SK-N-SH (cell line): Measurements from ENCODE around the gene IFNL3.

Experiments
- EP300 ChIP-seq, 2 experiments: IDR thresholded peaks; 2 replicates each; pipeline versions ENCODE4 v1.4.0 to v1.6.1; 2012; ENCODE audit warnings: borderline replicate concordance in 1 of 2, low read depth in 1 of 2, low read length in 1 of 2
- EZH2phosphoT487 ChIP-seq: fragments of 200-600 bp; sonication (generic); IDR thresholded peaks from 2 replicates; pipeline ENCODE4 v1.6.1; 2017; ENCODE audit warnings: low read depth, mixed run types, mild to moderate bottlenecking, antibody characterized with exemption, moderate library complexity, borderline replicate concordance
- FOXM1 ChIP-seq: IDR thresholded peaks from 2 replicates; pipeline ENCODE4 v1.4.0; 2012; ENCODE audit warnings: low read depth, mild to moderate bottlenecking
- GATA2 ChIP-seq: sonication (generic); formaldehyde crosslinking; IDR thresholded peaks from 2 replicates; pipeline ENCODE4 v1.5.0; 2020; ENCODE audit warnings: mild to moderate bottlenecking, missing genetic modification reagents
- POLR2AphosphoS5 ChIP-seq: IDR thresholded peaks from 2 replicates; pipeline ENCODE4 v1.6.1; 2012; ENCODE audit warnings: low read depth, low read length
- RAD21 ChIP-seq: IDR thresholded peaks from 2 replicates; pipeline ENCODE4 v1.6.1; 2012; ENCODE audit warnings: mild to moderate bottlenecking, low read length
- RFX5 ChIP-seq: IDR thresholded peaks from 2 replicates; pipeline ENCODE4 v1.6.1; 2012; ENCODE audit warnings: mild to moderate bottlenecking, improper control_type of control experiment, low read length
- SMC3 ChIP-seq: IDR thresholded peaks from 2 replicates; pipeline ENCODE4 v1.6.1; 2012; ENCODE audit warnings: low read depth, low read length, improper control_type of control experiment
- TEAD4 ChIP-seq: IDR thresholded peaks from 2 replicates; pipeline ENCODE4 v1.4.0; 2012; ENCODE audit warnings: mild to moderate bottlenecking, borderline replicate concordance; ENCODE audit not compliant: insufficient read depth
- YY1 ChIP-seq: IDR thresholded peaks from 2 replicates; pipeline ENCODE4 v1.4.0; 2012; ENCODE audit warnings: low read depth, mild to moderate bottlenecking
- TF ChIP-seq, protein P1 (sequence below): fragments of 200-600 bp; sonication (generic); IDR thresholded peaks from 2 replicates; pipeline ENCODE4 v1.6.1; 2017; ENCODE audit warnings: antibody characterized with exemption, mild to moderate bottlenecking, moderate library complexity
- TF ChIP-seq, protein P2 (sequence below): IDR thresholded peaks from 2 replicates; pipeline ENCODE4 v1.4.0; 2012; ENCODE audit warnings: low read depth, borderline replicate concordance
- TF ChIP-seq, protein P3 (sequence below): IDR thresholded peaks from 2 replicates; pipeline ENCODE4 v1.4.0; 2012; ENCODE audit warnings: low read depth

DNA sequence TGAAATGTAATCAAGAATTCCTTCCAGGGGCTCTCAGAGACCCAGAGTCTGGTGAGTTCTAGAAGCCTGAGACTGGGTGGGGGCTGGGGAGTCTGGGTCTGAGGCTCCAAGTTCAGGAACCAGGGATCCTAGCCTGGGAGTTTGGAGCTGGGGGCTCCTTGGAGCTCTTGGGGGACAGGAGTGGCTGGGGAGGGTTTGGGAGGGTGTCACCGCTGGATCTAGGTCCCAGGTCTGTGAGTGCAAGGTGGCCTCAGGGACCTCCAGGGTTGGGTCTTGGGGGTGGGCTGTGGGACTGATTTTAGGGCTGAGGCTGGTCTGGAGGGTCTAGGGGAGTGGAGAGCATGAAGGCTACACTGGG is 41.8 kb downstream of the IFNL3 start:
- TF ChIP-seq SMC3 (no peak), POLR2AphosphoS5 (no peak), EP300 (IDR thresholded peaks at IDR 0.05; ENCODE audit: borderline replicate concordance in 1 of 2, low read depth in 1 of 2, low read length in 1 of 2) (no peak), RFX5 (no peak), GATA2 (no peak), EZH2phosphoT487 (no peak), RAD21 (no peak), YY1 (no peak), FOXM1 (no peak), TEAD4 (no peak)
- TF ChIP-seq, protein P1, sequence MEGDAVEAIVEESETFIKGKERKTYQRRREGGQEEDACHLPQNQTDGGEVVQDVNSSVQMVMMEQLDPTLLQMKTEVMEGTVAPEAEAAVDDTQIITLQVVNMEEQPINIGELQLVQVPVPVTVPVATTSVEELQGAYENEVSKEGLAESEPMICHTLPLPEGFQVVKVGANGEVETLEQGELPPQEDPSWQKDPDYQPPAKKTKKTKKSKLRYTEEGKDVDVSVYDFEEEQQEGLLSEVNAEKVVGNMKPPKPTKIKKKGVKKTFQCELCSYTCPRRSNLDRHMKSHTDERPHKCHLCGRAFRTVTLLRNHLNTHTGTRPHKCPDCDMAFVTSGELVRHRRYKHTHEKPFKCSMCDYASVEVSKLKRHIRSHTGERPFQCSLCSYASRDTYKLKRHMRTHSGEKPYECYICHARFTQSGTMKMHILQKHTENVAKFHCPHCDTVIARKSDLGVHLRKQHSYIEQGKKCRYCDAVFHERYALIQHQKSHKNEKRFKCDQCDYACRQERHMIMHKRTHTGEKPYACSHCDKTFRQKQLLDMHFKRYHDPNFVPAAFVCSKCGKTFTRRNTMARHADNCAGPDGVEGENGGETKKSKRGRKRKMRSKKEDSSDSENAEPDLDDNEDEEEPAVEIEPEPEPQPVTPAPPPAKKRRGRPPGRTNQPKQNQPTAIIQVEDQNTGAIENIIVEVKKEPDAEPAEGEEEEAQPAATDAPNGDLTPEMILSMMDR, result no peak
- TF ChIP-seq, protein P2, sequence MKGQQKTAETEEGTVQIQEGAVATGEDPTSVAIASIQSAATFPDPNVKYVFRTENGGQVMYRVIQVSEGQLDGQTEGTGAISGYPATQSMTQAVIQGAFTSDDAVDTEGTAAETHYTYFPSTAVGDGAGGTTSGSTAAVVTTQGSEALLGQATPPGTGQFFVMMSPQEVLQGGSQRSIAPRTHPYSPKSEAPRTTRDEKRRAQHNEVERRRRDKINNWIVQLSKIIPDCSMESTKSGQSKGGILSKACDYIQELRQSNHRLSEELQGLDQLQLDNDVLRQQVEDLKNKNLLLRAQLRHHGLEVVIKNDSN, result no peak
- TF ChIP-seq, protein P3, sequence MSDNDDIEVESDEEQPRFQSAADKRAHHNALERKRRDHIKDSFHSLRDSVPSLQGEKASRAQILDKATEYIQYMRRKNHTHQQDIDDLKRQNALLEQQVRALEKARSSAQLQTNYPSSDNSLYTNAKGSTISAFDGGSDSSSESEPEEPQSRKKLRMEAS, result no peak
